ENCODE data around the gene TMEM203.

TMEM203 gene

DNA sequence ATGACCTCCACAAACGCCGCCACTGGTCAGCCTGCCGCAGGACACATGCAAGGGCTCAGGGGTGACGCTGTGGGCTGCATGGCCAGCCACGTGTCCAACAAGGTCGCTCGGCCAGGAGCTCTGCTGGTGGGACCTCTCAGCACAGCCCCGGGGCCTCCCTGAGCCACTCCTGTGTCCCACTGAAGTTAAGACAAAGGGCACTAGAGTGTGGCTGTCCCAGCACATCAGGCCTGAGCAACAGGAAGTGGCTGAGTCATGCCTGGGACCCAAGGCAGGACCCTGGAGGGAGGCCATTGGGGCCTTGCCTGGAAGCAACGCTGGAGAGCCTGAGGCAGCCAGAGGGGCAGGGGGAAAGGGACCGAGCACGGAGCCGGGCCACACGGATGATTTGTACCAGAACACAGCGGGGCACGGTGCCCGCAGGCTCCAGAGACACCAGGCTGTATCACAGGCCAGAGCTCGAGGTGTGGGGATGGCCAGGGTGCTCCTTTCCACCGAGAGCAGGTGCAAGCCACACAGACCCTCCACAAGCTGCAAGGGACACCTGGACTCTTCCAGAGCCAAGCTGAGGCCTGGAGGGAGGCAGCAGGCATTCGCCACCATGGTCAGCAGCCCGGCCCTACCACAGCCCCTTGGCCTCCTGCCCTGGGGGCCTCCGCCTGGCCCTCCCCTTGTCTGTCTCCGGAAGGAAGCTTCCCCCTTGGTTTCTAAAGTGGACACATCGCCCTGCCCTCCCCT lies 27.1 kb downstream of the TMEM203 start:
- DNase-seq (ENCODE audit: low read depth), result no peak

DNA sequence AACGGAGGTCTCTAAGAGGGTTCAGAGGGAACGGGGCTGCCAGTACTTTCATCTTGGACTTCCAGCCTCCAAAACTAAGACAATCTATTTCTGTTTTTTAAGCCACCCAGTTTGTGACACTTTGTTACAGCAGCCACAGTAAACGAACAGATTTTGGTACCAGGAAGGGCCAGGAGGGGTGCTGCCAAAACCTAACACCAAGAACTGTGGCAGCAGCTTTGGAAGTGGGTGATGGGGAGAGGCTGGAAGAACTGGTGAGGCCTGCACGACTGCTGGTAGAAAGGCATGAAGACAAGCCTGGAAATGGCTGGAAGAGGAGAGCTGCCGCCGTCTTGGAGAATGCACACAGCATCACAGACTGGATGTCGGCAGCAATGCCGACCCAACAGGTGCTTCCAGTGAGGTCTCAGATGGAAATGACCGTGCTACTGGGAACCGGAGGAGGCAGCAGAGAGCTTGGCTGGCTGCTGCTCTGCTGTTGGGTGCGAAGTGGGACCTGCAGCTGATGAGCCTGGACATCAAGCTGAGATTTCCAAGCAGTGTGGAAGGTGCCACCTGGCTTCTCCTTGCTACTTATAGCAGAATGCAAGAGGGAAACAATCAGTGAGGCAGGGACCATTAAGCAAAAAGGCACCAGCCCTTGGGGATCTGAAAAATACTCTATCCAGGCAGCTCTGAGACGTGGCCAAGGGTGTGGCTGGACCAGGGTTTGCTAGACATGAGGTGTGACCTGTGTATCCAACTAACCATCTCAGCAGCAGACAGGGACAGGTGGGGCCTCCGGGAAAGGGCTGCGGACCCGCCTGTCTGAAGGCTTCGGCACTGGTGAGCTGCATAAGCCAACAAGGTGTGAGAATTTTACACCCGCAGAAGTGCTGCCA lies 28.9 kb downstream of the TMEM203 start:
- no peak for DNase-seq (ENCODE audit: low read depth)

DNA sequence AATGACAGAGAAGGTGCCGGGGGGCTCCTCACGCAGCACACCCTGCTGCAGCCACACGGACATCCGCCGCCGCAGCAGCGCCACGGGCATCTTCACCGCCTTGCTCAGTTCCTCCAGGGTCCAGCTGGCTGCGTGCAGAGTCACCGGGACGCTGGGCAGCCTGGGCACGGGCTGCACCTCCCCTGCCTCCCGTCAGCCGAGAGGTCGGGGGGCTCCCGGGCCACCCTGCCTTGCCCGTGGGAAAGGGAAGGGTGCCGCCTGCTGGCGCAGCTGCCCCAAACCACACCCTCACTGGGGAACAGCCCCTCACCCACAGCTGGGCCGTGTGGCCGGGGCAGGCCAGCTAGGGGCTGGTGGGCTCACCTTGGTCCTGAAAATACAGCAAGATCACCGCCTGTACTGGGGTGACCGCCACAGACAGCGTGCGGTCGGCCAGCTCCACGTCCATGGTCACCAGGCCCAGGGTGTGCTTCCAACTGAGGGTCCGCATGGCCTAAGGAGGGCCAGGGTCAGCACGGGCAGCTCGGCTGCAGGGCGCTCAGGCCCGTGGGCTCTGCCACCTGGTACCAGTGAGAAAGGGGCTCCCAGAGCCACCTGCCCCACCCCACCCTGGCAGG lies 30.0 kb downstream of the TMEM203 start:
- no peak for DNase-seq (ENCODE audit: low read depth)

DNA sequence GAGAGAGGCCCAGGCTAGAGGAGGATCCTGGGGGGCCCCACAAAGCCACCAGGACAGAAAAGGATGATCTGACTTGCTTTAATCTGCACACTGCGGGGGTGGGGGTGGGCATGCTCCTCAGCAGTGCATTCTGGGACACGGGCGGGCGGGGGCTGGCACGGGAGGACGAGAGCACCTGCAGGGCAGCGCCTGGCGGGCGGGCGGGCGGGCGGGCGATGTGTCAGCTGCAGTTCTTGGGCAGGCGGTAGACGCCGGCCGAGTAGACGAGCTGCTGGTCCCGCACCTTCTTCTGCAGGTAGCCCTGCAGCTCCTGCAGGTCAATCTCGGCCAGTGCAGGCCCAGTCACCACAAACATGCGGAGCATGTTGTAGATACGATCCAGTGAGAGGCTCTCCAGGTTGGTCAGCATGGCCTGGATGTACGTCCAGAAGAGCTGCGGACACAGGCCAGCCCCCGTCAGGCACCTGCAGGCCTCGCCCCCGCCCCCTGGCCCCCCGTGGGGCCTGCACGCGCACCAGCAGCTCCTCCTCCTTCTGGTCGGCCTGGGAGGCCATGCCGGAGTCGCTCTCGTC lies 30.6 kb downstream of the TMEM203 start:
- no peak for DNase-seq (ENCODE audit: low read depth)

DNA sequence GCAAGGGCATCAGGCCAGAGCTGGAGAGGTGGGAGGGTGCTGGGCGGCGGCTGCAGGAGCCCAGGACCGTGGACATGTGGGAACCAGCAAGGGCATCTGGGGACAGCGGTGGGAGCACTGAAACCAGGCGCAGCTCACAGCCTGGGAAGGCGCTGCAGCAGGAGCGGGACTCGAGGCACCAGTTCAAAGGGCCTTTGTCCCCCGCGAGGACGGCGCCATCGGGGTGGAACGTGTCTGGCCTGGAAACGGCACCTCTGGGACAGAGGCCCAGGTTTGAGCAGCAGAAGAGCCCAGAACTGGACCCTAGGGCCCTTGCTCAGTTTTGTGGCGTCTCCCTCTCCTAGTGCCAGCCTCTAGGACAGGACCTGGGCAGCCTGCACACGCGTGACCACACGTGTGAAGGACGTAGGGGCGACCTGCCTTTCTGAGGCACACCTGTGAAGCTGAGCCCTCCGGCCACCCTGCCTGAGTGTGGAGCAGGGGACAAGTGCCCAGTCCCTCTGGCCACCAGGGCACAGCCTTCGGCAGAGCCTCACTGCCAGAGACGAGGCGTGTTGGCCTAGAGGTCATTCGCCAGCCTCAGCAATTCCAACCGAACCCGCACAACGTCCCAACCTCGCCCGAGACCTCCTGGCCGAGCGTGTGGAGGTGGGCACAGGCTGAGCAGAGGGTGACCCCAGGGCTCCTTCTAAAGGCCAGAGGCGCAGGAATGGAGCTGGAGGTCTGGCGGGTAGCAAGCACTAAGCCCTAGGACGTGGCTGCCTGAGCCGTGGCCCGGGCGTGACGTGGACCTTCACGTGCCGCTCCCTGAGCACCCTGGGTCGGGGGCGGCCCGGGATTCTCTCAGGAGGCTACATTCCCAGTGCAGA lies 31.4 kb downstream of the TMEM203 start:
- no peak for DNase-seq (ENCODE audit: low read depth)

DNA sequence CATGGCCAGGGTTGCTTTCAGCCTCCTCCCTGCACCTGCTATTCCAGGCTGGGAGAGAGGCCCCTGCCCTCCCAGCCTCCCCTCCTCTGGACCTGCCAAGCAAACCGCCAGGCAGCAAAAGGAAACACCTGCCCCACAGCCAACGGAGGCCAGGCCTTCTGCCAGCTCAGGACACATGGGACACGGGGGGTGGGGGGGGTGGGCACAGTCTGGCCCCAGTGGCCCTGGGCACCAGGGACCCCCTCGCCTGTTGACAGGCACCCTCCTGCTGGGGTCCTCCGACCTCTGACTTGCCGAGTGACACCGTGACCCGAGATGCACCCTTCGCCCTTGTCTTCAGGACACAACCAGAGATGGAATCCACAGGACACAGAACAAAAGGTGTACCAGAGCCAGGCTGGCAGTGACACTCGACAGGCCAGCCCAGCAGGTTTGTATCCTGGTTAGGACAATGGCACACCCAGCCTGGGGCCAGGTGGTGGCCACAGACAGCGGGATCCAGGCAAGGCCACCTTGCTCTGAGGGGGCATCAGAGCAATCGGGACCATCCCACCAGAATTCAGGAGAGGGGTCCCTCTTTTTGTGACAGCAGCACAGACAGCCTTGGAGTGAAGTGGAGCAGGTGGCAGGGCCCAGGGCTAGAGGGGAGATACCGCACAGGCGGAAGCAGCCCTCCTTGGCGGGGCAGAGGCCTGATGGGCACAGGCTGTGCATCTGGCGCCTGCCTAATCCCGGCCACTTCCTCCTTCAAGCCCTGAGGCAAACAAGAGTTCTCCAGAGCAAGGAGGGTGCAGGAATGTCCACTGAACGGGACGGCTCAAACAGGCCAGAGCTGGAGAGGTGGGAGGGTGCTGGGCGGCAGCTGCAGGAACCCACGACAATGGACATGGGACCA lies 32.3 kb downstream of the TMEM203 start:
- DNase-seq (ENCODE audit: low read depth), result no peak

DNA sequence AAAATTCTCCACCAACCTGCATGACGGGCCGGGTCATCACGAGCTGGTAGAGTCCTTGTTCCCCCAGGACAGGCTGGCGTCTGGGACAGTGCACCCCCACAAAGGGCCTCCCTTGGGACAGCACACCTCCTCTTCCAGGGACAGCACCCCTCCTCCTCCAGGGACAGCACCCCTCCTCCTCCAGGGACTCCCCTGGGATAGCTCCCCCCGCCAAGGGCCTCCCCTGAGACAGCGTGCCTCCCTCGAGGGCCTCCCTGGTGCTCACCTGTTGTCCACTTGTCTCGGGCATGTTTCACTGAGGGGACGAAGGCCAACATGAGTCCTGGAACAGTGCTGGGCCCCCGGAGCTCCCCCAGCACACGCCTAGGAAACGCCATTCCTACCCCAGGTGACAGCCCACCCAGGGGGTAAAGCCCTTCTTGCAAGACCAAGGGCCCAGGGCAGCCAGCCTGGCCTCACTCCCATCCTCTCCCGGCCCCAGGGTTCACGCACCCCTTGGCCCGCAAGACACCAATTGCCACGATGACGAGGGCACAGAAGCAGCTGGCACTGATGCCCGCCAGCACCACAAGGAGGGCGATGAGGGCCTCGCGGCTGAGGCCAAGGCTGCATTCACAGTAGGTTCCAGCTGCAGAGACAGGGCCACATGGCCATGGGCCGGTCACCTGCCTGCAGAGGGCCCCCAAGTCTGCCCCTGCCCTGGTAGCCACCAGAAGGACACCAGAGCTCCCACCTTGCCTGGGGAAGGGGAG lies 34.1 kb downstream of the TMEM203 start:
- DNase-seq (ENCODE audit: low read depth), result no peak

DNA sequence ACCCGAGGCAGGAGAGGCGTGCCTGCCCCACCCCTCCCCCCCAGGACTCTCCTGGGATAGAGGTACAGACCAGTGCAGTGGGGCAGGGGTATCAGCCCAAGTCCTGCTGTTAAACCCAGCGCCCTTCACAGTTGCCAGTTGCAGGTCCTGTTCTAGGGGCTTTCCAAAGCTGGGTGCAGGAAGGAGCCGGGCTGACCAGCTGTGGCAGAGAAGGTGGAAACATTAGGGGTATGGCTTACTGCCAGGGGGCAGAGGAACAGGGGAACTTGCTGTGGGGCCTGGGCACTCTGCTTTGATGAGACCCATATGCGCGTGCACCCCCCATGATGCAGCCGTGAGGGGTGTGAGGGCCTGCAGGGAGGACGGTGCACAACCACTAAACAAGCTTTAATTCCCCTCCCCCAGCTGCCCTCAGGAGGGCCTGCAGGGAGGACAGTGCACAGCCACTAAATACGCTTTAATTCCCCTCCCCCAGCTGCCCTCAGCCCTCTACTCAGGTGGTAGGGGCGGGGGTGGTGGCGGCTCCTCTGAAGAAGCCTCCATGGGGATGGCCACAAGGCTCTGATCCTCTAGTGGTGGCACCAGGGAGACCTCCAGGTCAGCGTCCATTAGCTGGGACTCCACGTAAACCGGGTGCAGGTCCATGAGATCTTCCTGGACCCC lies 34.8 kb downstream of the TMEM203 start:
- no peak for DNase-seq (ENCODE audit: low read depth)

DNA sequence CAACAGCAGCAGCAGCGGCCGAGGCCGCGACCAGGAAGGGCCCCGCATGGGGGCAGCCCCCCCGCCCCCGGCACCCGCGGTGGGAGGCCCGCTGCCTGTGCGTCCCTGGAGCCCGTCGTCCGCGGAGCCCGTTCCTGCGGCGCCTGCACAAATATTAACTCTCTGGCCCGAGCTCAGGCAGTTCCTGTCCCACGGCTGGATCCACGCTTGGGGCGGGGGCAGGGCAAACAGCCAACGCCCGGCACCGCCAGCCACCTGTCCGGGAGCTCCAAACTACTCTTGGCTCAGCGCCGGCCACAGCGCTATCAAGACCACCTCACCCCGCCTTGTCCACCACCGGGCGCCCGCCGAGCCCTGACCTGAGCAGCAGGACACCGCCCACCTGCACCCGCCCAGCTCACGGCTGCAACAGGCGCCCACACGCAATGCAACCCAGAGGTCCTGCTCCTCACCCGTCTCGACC lies 35.5 kb downstream of the TMEM203 start, which contains the start of gene LRRC26:
Gene LRRC26 (minus strand): TSS at position 156 of the 463 bp plus-strand sequence. CDS start 108 bp downstream, at position 48.
- DNase-seq (ENCODE audit: low read depth), result no peak

DNA sequence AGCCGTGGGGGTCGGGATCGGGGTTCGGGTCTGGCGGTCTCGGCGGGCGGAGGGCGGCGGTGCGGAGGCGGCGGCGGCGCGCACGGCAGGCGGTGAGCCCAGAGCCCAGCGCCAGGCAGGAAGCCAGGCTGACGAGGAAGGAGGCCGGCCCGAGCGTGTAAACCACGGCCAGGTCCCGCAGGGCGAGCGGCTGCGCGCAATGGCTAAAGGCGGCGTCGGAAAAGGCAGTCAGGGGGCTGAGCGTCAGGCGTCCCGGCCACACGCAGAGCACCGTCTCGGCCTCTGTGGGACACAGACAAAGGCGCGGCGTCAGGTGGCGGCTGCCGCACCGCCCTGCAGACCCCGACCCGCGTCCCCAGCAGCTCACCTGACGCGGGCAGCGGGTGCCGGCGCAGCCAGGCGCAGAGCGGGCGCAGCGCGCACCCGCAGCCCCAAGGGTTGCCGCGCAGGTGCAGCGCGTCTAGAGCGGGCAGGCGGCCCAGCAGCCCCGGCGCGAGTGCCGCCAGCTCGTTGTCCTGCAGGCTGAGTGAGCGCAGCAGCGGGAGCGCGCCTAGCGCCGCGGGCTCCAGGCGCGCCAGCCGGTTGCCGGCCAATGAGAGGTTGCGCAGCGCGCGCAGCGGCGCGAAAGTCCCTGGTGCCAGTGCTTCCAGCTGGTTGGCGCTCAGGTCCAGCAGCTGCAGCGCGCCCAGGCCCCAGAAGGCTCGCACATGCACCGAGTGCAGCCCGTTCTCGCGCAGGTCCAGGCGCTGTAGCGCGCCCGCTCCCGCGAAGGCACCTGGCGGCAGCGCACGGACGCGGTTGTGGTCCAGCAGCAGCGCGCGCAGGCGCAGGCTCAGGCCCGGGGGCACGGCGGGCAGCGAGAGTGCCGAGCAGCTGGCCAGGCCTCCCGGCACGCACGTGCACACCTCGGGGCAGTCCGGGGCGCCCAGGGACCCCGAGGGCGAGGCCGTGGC lies 36.3 kb downstream of the TMEM203 start:
- DNase-seq (ENCODE audit: low read depth), result no peak

DNA sequence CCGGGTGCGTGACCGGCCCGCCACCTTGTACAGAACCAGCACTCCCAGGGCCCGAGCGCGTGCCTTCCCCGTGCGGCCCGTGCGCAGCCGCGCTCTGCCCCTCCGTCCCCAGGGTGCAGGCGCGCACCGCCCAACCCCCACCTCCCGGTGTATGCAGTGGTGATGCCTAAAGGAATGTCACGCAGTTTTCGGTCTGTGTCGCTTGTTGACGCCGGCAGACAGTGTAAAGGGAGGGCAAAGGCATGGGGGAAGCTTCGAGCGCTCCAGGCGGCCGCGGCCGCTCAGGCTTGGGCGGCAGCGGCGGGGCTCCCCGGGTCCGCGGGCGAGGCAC lies 36.9 kb downstream of the TMEM203 start:
- no peak for DNase-seq (ENCODE audit: low read depth)

DNA sequence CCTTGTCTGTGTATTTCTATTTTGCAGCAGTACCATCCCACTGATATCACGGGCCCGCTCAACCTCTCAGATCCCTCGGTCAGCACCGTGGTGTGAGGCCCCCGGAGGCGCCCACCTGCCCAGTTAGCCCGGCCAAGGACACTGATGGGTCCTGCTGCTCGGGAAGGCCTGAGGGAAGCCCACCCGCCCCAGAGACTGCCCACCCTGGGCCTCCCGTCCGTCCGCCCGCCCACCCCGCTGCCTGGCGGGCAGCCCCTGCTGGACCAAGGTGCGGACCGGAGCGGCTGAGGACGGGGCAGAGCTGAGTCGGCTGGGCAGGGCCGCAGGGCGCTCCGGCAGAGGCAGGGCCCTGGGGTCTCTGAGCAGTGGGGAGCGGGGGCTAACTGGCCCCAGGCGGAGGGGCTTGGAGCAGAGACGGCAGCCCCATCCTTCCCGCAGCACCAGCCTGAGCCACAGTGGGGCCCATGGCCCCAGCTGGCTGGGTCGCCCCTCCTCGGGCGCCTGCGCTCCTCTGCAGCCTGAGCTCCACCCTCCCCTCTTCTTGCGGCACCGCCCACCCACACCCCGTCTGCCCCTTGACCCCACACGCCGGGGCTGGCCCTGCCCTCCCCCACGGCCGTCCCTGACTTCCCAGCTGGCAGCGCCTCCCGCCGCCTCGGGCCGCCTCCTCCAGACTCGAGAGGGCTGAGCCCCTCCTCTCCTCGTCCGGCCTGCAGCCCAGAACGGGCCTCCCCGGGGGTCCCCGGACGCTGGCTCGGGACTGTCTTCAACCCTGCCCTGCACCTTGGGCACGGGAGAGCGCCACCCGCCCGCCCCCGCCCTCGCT lies 37.5 kb downstream of the TMEM203 start:
- peak; percentile 75 for DNase-seq (ENCODE audit: low read depth)

DNA sequence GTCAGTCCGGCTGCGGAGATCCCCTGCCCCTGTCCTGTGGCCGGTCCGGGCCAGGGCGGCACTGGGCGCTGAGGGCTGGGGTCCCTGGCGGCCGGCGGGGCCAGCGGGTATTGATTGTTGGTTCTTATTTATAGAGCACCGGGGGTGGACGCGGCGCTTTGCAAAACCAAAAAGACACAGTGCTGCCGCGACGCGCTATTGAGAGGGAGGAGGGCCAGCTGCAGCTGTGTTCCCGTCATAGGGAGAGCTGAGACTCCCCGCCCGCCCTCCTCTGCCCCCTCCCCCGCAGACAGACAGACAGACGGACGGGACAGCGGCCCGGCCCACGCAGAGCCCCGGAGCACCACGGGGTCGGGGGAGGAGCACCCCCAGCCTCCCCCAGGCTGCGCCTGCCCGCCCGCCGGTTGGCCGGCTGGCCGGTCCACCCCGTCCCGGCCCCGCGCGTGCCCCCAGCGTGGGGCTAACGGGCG lies 38.1 kb downstream of the TMEM203 start:
- no peak for DNase-seq (ENCODE audit: low read depth)

DNA sequence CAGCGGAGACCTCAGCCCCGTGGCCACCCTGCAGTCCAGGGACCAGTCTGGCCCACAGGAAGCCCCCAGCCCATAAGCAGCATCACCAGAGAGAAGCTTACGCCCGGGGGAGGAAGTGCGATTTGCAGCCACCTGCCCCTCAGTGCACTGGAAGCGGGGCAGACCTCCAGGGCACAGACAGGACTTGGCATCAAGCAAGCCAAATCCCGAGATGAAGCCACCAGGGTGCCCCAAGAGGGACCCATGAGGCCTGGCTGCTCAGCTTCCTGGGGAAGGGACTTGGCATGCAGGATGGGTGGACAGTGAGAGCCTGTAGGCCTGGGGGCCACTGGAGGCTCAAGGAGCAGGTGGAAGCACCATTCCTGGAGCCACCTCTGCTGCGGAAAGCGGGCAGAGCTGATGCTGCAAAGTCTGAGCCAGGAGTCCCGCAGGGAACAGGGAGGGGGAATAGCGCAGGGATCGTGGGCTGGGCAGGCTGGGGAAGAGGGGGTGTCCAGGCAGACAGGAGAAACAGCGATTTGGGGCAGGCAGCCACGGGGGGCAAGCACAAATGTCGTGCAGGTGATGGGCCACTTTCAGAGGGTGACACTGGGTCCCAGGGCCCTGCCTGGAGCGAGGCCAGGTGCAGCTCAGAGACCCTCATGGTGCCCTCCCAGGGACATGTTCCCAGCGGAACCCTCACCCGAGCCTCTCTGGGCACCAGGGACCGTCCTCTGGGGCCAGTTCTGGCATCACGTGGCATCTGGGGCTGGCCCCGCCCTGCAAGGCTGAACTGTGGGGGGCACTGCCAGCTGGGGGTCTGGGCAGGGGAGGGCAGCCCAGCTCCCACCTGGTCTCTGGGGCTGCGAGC lies 38.8 kb downstream of the TMEM203 start:
- DNase-seq (ENCODE audit: low read depth), result no peak

DNA sequence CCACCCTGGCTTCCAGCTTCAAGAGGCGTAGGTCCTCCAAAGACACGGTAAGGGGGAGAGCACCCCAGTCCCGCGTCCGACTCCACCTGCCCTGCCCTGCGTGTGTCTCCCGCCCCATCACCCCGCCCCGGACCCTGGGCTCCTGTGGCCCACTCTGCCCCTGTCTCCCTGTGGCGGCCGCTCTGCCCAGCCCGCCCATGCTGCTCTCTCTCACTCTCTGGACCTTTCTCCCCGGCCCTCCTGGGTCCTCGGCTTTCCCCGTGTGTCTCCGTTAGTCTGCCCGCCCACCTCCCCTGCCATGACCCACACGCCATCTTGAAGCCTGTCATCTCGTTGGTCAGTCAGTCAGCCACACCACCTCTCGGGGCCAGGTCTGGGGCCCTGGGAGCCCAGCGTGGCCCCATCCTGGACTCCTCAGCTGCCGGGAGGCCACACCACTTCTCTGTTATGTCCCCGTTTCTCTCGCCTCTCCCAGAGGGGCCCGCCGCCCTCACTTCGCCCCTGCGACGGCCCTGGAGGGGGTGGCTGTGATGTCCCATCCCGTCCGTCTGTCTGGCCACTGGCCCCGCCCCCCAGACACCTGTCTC lies 40.1 kb downstream of the TMEM203 start:
- no peak for DNase-seq (ENCODE audit: low read depth)

Measured in CMK (cell line).